IMR-90 (cell line): ENCODE results near the gene DNAH17. TPM values are rescaled to one million over a fixed set of nuclear protein-coding genes. Genes with fewer than 3 reads are reported as not detected.

ENCODE experiments used
- ATAC-seq: fragments of 200-7000 bp; cut with Tn5 transposase; 2 replicates; pipeline ENCODE4 v1.9.1; 2020; ENCODE audit warnings: low read depth, mild to moderate bottlenecking, moderate library complexity
- BruUV-seq: library from RNA; stranded (reverse); fragments of 400-500 nt; replicated peaks from 2 replicates; lab custom pipeline; 2021; lab: Mats Ljungman, UMichigan
- CTCF ChIA-PET: fragments of 300-600 bp; formaldehyde crosslinking; extraction: SDS; loops from one replicate; lab custom pipeline; 2021; ENCODE audit warnings: antibody characterized with exemption; lab: Yijun Ruan, JAX
- POLR2A ChIA-PET: fragments of 300-600 bp; sonication (Branson Sonifier 250); formaldehyde crosslinking; loops from one replicate; lab custom pipeline; 2022; ENCODE audit warnings: antibody characterized with exemption; ENCODE audit not compliant: unreplicated experiment; lab: Charles Lee
- DNase-seq: peaks from one replicate; pipeline ENCODE4 v3.0.0; 2013
- H2AFZ ChIP-seq: replicated peaks from 2 replicates; pipeline ENCODE3; 2013; ENCODE audit warnings: low read length, mild to moderate bottlenecking; ENCODE audit not compliant: poor library complexity
- H2AK5ac ChIP-seq: 2 replicates; pipeline ENCODE4 v1.6.1; 2013; ENCODE audit warnings: low read depth, low read length, inconsistent platforms
- H2AK9ac ChIP-seq: replicated peaks from 2 replicates; pipeline ENCODE3; 2013; ENCODE audit warnings: mild to moderate bottlenecking, low read depth, low read length, moderate library complexity; ENCODE audit not compliant: poor library complexity
- H2BK120ac ChIP-seq: 2 replicates; pipeline ENCODE4 v1.6.1; 2013; ENCODE audit warnings: low read depth, low read length, inconsistent platforms
- H2BK15ac ChIP-seq: 3 replicates; pipeline ENCODE4 v1.6.1; 2013; ENCODE audit warnings: low read depth, low read length, inconsistent platforms
- H2BK20ac ChIP-seq: 2 replicates; pipeline ENCODE4 v1.6.1; 2013; ENCODE audit warnings: low read depth, mild to moderate bottlenecking, inconsistent platforms, low read length, moderate library complexity
- H2BK5ac ChIP-seq: 2 replicates; pipeline ENCODE4 v1.6.1; 2013; ENCODE audit warnings: mild to moderate bottlenecking, low read depth, low read length, inconsistent platforms; ENCODE audit not compliant: poor library complexity, severe bottlenecking
- H3K14ac ChIP-seq: replicated peaks from 2 replicates; pipeline ENCODE4 v1.6.1; 2013; ENCODE audit warnings: low read depth, low read length, inconsistent platforms
- H3K18ac ChIP-seq: 2 replicates; pipeline ENCODE4 v1.6.1; 2013; ENCODE audit warnings: low read depth, low read length, control low read depth
- H3K23ac ChIP-seq: 2 replicates; pipeline ENCODE4 v1.6.1; 2013; ENCODE audit warnings: low read depth, low read length, inconsistent platforms
- H3K27ac ChIP-seq: 2 replicates; pipeline ENCODE4 v1.5.1; 2013; ENCODE audit warnings: mild to moderate bottlenecking, control low read depth, low read length; ENCODE audit not compliant: insufficient read depth
- H3K27me3 ChIP-seq: 2 replicates; pipeline ENCODE4 v1.6.1; 2013; ENCODE audit warnings: low read length; ENCODE audit not compliant: control insufficient read depth, insufficient read depth
- H3K36me3 ChIP-seq: 2 replicates; pipeline ENCODE4 v1.6.1; 2013; ENCODE audit warnings: low read length, mixed read lengths; ENCODE audit not compliant: control insufficient read depth, insufficient read depth
- H3K4ac ChIP-seq: 2 replicates; pipeline ENCODE4 v1.6.1; 2013; ENCODE audit warnings: low read depth, low read length, inconsistent platforms
- H3K4me1 ChIP-seq: 2 replicates; pipeline ENCODE4 v1.6.1; 2013; ENCODE audit warnings: low read length, mixed read lengths; ENCODE audit not compliant: control insufficient read depth, insufficient read depth
- H3K4me2 ChIP-seq: 2 replicates; pipeline ENCODE4 v1.6.1; 2013; ENCODE audit warnings: low read depth, mild to moderate bottlenecking, control low read depth, low read length, moderate library complexity
- H3K4me3 ChIP-seq: 2 replicates; pipeline ENCODE4 v1.5.1; 2013; ENCODE audit warnings: low read depth, mild to moderate bottlenecking, control low read depth, low read length, moderate library complexity; ENCODE audit not compliant: insufficient read depth
- H3K56ac ChIP-seq: 2 replicates; pipeline ENCODE4 v1.6.1; 2013; ENCODE audit warnings: low read length, inconsistent platforms; ENCODE audit not compliant: insufficient read depth; ENCODE audit errors: extremely low read depth
- H3K79me1 ChIP-seq, 2 experiments: 2 replicates each; pipeline ENCODE4 v1.6.1; 2013; ENCODE audit warnings: low read length in 2 of 2, inconsistent platforms in 1 of 2, low read depth in 1 of 2
- H3K9ac ChIP-seq: 2 replicates; pipeline ENCODE4 v1.6.1; 2013; ENCODE audit warnings: low read depth, low read length, control low read depth
- H3K9me1 ChIP-seq: 2 replicates; pipeline ENCODE4 v1.6.1; 2013; ENCODE audit warnings: low read length, inconsistent platforms; ENCODE audit not compliant: insufficient read depth
- H3K9me3 ChIP-seq: 2 replicates; pipeline ENCODE4 v1.6.1; 2013; ENCODE audit warnings: low read length; ENCODE audit not compliant: control insufficient read depth, insufficient read depth
- H4K20me1 ChIP-seq: 2 replicates; pipeline ENCODE4 v1.6.1; 2013; ENCODE audit warnings: low read length, inconsistent platforms; ENCODE audit not compliant: insufficient read depth
- H4K5ac ChIP-seq: 2 replicates; pipeline ENCODE4 v1.6.1; 2013; ENCODE audit warnings: mild to moderate bottlenecking, low read depth, low read length, control low read depth
- H4K8ac ChIP-seq, 2 experiments: 2 replicates each; pipeline ENCODE4 v1.6.1; 2013; ENCODE audit warnings: low read depth in 2 of 2, low read length in 2 of 2, control low read depth in 1 of 2, inconsistent platforms in 1 of 2
- H4K91ac ChIP-seq: 2 replicates; pipeline ENCODE4 v1.6.1; 2013; ENCODE audit warnings: low read depth, low read length, inconsistent platforms; ENCODE audit not compliant: insufficient read depth
- BHLHE40 ChIP-seq: fragments of 150-350 bp; IDR thresholded peaks from 2 replicates; pipeline ENCODE4 v1.6.1; 2016; ENCODE audit warnings: mild to moderate bottlenecking, low read depth, low read length
- CEBPB ChIP-seq: IDR thresholded peaks from 2 replicates; pipeline ENCODE4 v1.6.1; 2012; ENCODE audit warnings: low read depth, low read length, improper control_type of control experiment
- CHD1 ChIP-seq: IDR thresholded peaks from 2 replicates; pipeline ENCODE4 v1.6.1; 2012; ENCODE audit warnings: low read depth, low read length, improper control_type of control experiment
- ELK1 ChIP-seq: fragments of 150-350 bp; IDR thresholded peaks from 2 replicates; pipeline ENCODE4 v1.6.1; 2016; ENCODE audit warnings: low read depth, mild to moderate bottlenecking, low read length, moderate library complexity, borderline replicate concordance
- FOS ChIP-seq: fragments of 150-350 bp; IDR thresholded peaks from 2 replicates; pipeline ENCODE4 v1.6.1; 2016; ENCODE audit warnings: low read depth, low read length
- MAFK ChIP-seq: IDR thresholded peaks from 2 replicates; pipeline ENCODE4 v1.6.1; 2012; ENCODE audit warnings: low read depth, low read length, improper control_type of control experiment
- MAZ ChIP-seq: IDR thresholded peaks from 2 replicates; pipeline ENCODE4 v1.6.1; 2012; ENCODE audit warnings: low read depth, mild to moderate bottlenecking, low read length, improper control_type of control experiment, moderate library complexity, borderline replicate concordance
- MXI1 ChIP-seq: IDR thresholded peaks from 2 replicates; pipeline ENCODE4 v1.6.1; 2012; ENCODE audit warnings: low read depth, mild to moderate bottlenecking, low read length, moderate library complexity, borderline replicate concordance
- NFE2L2 ChIP-seq: fragments of 150-350 bp; IDR thresholded peaks from 2 replicates; pipeline ENCODE4 v1.6.1; 2016; ENCODE audit warnings: low read depth, mild to moderate bottlenecking, low read length
- POLR2A ChIP-seq: IDR thresholded peaks from 2 replicates; pipeline ENCODE4 v1.6.1; 2012; ENCODE audit warnings: mild to moderate bottlenecking, low read depth, low read length
- RAD21 ChIP-seq: IDR thresholded peaks from 2 replicates; pipeline ENCODE4 v1.6.1; 2012; ENCODE audit warnings: low read length, improper control_type of control experiment
- RCOR1 ChIP-seq: IDR thresholded peaks from 2 replicates; pipeline ENCODE4 v1.6.1; 2012; ENCODE audit warnings: mild to moderate bottlenecking, low read length, improper control_type of control experiment; ENCODE audit not compliant: insufficient replicate concordance
- RFX5 ChIP-seq: IDR thresholded peaks from 2 replicates; pipeline ENCODE4 v1.8.0; 2012; ENCODE audit warnings: low read depth, mild to moderate bottlenecking, low read length, moderate library complexity
- SMC3 ChIP-seq: fragments of 150-350 bp; IDR thresholded peaks from 2 replicates; pipeline ENCODE4 v1.6.1; 2016; ENCODE audit warnings: low read depth, mild to moderate bottlenecking, antibody characterized with exemption, low read length, moderate library complexity
- USF2 ChIP-seq: fragments of 150-350 bp; IDR thresholded peaks from 2 replicates; pipeline ENCODE4 v1.6.1; 2017; ENCODE audit warnings: mild to moderate bottlenecking, antibody characterized with exemption, low read length, low read depth
- WGBS, 2 experiments: methylation state at CpG; one replicate each; pipeline versions ENCODE4 v1.1.5 to v1.1.7; 2013; ENCODE audit warnings: missing lambda C conversion rate in 2 of 2; ENCODE audit not compliant: insufficient read length in 1 of 2; ENCODE audit errors: extremely low coverage in 2 of 2; 5-methylcytosine and 5-hydroxymethylcytosine counted together
- dilution Hi-C: fragments of 300-500 bp; cut with HindIII; formaldehyde crosslinking; loops from one replicate; pipeline ENCODE4 v1.14.3; 2018; ENCODE audit warnings: low sequenced_read_pairs; ENCODE audit not compliant: unreplicated experiment
- in situ Hi-C: fragments of 300-500 bp; cut with MboI; formaldehyde crosslinking; loops from 3 replicates; pipeline ENCODE4 v1.14.3; 2019; ENCODE audit warnings: low sequenced_read_pairs, inconsistent platforms, mixed read lengths
- intact Hi-C: fragments of 100-400 bp; cut with micrococcal nuclease; formaldehyde crosslinking; loops from 2 replicates; pipeline ENCODE4 v1.10.0; 2022
- polyA plus RNA-seq, 3 experiments: library from polyadenylated mRNA; depleted of rRNA; stranded (reverse); fragments of >200 nt; gene quantifications; 2 replicates each; pipeline ENCODE4 v1.2.3, GENCODE V29; 2012; ENCODE audit warnings: low replicate concordance in 1 of 3
- total RNA-seq: library from RNA; depleted of rRNA; stranded (reverse); fragments of >200 nt; gene quantifications from 2 replicates; pipeline ENCODE4 v1.2.3, GENCODE V29; 2012
- TF ChIP-seq, protein P1 (sequence below): conservative IDR thresholded peaks from 2 replicates; pipeline ENCODE4 v1.5.1; 2012; ENCODE audit warnings: mild to moderate bottlenecking, low read depth, low read length, improper control_type of control experiment

Gene DNAH17
- total and polyA plus RNA-seq, 2 of the 4 experiments (the other 2 are of a cell fraction), result not detected

GRCh38 chr17:78391051-78391431, 186.2 kb downstream of the DNAH17 start:
- Histone ChIP-seq H3K27me3 (no peaks in the 10 kb centered on the region), H3K4me1 (peaks cover 38% of the 10 kb centered on the region), H2AK9ac (no peak overlapping the region), H2BK15ac (peak overlapping the region; percentile 62; the same call in 2 of the 3 replicates), H3K56ac (0 out of 2 replicates have a peak overlapping the region, but pooled peaks have one; percentile 4), H4K8ac (peak overlapping the region; percentile 7 to 83; a peak in 3 of 4 replicates), H3K27ac (peak overlapping the region; percentile 82), H3K4ac (peak overlapping the region; percentile 92), H4K91ac (peak overlapping the region; percentile 86), H3K36me3 (peaks cover 9% of the 10 kb centered on the region), H2AFZ (no peak overlapping the region), H2BK20ac (peak overlapping the region; percentile 91), H4K20me1 (peaks cover 31% of the 10 kb centered on the region), H3K23ac (peak overlapping the region; percentile 85), H2BK5ac (peak overlapping the region; percentile 79), H3K9ac (no peak overlapping the region), H2AK5ac (peak overlapping the region; percentile 96), H3K9me1 (peaks cover 52% of the 10 kb centered on the region), H2BK120ac (peak overlapping the region; percentile 95), H4K5ac (peak overlapping the region; percentile 18; the same call in 1 of the 2 replicates), H3K9me3 (no peaks in the 10 kb centered on the region), H3K79me1 (peaks cover 28 to 87% of the 10 kb centered on the region in 2 experiments), H3K14ac (peak overlapping the region; percentile 79), H3K18ac (peak overlapping the region; percentile 62), H3K4me2 (no peak overlapping the region), H3K4me3 (no peak overlapping the region)
- dilution Hi-C loops, result no loop called here
- no peak for DNase-seq
- intact Hi-C loops, result no loop called here
- CTCF ChIA-PET, result interaction anchor here (1.9 to 2.8 kb wide), 2 partner anchors 30 to 31 kb away, joined by 7 to 10 read pairs; no protein-coding TSS in a partner anchor
- TF ChIP-seq POLR2A (no peak), BHLHE40 (no peak), RFX5 (no peak), MAZ (no peak), FOS (no peak), ELK1 (no peak), CEBPB (no peak), MAFK (no peak), RAD21 (no peak), SMC3 (no peak), NFE2L2 (no peak), USF2 (no peak), CHD1 (no peak), MXI1 (no peak), RCOR1 (no peak)
- TF ChIP-seq, protein P1, sequence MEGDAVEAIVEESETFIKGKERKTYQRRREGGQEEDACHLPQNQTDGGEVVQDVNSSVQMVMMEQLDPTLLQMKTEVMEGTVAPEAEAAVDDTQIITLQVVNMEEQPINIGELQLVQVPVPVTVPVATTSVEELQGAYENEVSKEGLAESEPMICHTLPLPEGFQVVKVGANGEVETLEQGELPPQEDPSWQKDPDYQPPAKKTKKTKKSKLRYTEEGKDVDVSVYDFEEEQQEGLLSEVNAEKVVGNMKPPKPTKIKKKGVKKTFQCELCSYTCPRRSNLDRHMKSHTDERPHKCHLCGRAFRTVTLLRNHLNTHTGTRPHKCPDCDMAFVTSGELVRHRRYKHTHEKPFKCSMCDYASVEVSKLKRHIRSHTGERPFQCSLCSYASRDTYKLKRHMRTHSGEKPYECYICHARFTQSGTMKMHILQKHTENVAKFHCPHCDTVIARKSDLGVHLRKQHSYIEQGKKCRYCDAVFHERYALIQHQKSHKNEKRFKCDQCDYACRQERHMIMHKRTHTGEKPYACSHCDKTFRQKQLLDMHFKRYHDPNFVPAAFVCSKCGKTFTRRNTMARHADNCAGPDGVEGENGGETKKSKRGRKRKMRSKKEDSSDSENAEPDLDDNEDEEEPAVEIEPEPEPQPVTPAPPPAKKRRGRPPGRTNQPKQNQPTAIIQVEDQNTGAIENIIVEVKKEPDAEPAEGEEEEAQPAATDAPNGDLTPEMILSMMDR, result no peak
- WGBS, 2 experiments, result 60% methylated on average over 3 of the region's 11 CpGs; no CpG with 5 or more reads in 1 of the 2 experiments
- POLR2A ChIA-PET, result interaction anchor here (0.5 kb wide), 1 partner anchor 9 kb away, joined by 4 read pairs; no protein-coding TSS in a partner anchor
- in situ Hi-C loops, result no loop called here
- no peak for ATAC-seq
- no TSS peak for BruUV-seq
